ENCODE data around the gene TEX44.

DNA sequence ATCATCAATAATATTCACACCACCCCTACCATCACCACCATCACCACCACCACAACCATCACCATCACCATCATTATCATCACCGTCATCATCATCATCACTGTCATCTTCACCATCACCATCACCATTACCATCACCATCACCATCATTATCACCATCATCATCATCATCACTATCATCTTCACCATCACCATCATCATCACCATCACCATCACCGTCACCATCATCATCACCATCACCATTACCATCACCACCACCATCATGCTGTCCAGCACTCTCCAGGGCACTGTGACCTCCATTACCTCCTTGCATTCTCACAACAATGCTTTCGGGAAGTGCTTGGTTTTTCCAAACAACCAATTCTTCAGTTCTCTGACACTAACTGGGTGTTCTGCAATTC lies 13.1 kb upstream of the TEX44 start:
- no peak for TF ChIP-seq CTCF (IDR thresholded peaks at IDR 0.05)
- TF ChIP-seq POLR2A (IDR thresholded peaks at IDR 0.05) = no peak
